ENCODE measurements around the gene MRPS34. TPM values are rescaled to one million over a fixed set of nuclear protein-coding genes. Genes with fewer than 3 reads are reported as not detected.

Gene MRPS34
- total RNA-seq, 1 experiment from 2014 or later: 247 TPM

DNA sequence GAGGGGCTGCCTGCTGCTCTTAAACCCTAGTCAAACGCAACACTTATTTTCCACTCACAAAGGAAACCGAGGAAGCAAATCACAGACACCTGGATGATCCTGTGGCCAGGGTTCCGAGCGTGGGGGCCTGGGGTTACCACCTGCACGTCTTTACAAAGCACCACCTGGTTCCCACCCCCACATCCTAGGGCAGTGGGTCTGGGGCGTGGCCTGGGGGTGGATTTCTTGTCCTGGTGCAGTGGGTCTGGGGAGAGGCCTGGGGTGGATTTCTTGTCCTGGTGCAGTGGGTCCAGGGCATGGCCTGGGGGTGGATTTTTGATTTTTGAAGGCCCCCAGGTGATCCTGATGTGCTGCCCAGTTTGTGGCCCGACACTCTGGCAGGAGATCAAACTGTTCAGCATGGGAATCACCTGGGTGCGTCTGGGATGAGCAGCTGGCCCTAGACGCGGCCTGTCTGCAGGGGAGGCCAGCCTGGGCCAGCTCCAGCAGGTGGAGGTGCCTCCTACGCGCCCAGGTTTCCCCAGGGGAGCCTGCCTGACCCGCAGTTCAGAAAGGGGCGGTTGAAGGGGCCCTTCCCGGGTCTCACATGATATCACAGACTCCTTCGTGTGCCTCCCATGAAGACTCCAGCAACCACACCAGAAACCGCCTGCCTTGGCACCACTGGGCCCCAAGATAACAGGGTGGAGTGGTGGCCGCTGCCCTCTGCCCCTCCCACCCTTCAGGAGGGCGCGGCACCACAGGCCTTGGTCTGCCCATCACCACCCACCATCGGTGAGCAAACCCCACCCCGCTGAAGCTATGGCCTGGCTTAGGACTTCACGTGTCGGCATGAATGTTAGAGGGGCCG lies 47.4 kb upstream of the MRPS34 start:
- H3K36me3 ChIP-seq (ENCODE audit: insufficient read depth, low read length, poor library complexity, severe bottlenecking): no peaks in the 10 kb centered on the region
- CTCF ChIA-PET: interaction anchor here (0.6 kb wide), 1 partner anchor 378 kb away, joined by 3 read pairs; no protein-coding TSS in a partner anchor
- no TSS peak for BruUV-seq (replicated peaks)
- TF ChIP-seq EZH2 (IDR thresholded peaks at IDR 0.05; ENCODE audit: borderline replicate concordance, low read depth, low read length, poor library complexity, severe bottlenecking): no peak
- TF ChIP-seq, protein P1, sequence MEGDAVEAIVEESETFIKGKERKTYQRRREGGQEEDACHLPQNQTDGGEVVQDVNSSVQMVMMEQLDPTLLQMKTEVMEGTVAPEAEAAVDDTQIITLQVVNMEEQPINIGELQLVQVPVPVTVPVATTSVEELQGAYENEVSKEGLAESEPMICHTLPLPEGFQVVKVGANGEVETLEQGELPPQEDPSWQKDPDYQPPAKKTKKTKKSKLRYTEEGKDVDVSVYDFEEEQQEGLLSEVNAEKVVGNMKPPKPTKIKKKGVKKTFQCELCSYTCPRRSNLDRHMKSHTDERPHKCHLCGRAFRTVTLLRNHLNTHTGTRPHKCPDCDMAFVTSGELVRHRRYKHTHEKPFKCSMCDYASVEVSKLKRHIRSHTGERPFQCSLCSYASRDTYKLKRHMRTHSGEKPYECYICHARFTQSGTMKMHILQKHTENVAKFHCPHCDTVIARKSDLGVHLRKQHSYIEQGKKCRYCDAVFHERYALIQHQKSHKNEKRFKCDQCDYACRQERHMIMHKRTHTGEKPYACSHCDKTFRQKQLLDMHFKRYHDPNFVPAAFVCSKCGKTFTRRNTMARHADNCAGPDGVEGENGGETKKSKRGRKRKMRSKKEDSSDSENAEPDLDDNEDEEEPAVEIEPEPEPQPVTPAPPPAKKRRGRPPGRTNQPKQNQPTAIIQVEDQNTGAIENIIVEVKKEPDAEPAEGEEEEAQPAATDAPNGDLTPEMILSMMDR (conservative IDR thresholded peaks at IDR 0.05; ENCODE audit: low read depth, low read length): no peak
- no peaks in the 10 kb centered on the region for H3K9me3 ChIP-seq (ENCODE audit: low read depth, low read length, poor library complexity, severe bottlenecking)
- POLR2A ChIA-PET (ENCODE audit: low non-redundant PET): no interaction called here
- DNase-seq (ENCODE audit: low spot score): no peak
- no peak overlapping the region for H3K4me3 ChIP-seq (ENCODE audit: low read depth, low read length, poor library complexity, severe bottlenecking)
- H3K27ac ChIP-seq (ENCODE audit: low read depth, low read length, poor library complexity, severe bottlenecking): no peak overlapping the region
- intact Hi-C loops (cut with micrococcal nuclease; ENCODE audit: unreplicated experiment): loop anchor here (10.0 kb wide), 1 partner anchor 46 kb away; the partner anchor contains the start of genes EME2, MRPS34 and NME3
- no peaks in the 10 kb centered on the region for H3K4me1 ChIP-seq (ENCODE audit: insufficient read depth, low read length, poor library complexity, severe bottlenecking)
- no peaks in the 10 kb centered on the region for H3K27me3 ChIP-seq (replicated peaks; ENCODE audit: insufficient read depth, low read depth, low read length, poor library complexity)

DNA sequence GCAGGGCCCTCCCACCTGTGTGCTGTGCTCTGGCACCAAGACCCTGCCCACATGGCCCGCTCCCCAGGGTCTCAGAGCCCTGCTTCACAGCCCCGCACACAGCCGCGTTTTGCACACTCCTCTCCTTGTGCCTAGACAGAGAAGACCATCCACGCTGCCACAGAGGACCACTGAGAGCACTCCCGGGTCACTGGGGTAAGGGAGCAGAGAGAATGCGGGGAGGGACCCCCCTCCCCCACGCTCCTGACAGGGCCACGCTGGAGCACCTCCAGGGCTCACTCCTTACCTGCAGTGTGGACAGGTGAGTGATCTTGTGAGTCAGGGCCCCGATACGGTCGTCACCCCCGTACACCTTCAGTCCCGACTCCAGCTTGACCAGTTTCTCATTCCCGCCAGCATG lies 46.7 kb upstream of the MRPS34 start:
- BruUV-seq (replicated peaks): no TSS peak
- DNase-seq (ENCODE audit: low spot score): no peak
- Histone ChIP-seq H3K36me3 (ENCODE audit: insufficient read depth, low read length, poor library complexity, severe bottlenecking) (no peaks in the 10 kb centered on the region), H3K27ac (ENCODE audit: low read depth, low read length, poor library complexity, severe bottlenecking) (no peak overlapping the region), H3K4me3 (ENCODE audit: low read depth, low read length, poor library complexity, severe bottlenecking) (no peak overlapping the region), H3K27me3 (replicated peaks; ENCODE audit: insufficient read depth, low read depth, low read length, poor library complexity) (no peaks in the 10 kb centered on the region), H3K4me1 (ENCODE audit: insufficient read depth, low read length, poor library complexity, severe bottlenecking) (no peaks in the 10 kb centered on the region), H3K9me3 (ENCODE audit: low read depth, low read length, poor library complexity, severe bottlenecking) (no peaks in the 10 kb centered on the region)
- ChIA-PET POLR2A (ENCODE audit: low non-redundant PET) (no interaction called here), CTCF (no interaction called here)
- no peak for TF ChIP-seq EZH2 (IDR thresholded peaks at IDR 0.05; ENCODE audit: borderline replicate concordance, low read depth, low read length, poor library complexity, severe bottlenecking)
- TF ChIP-seq, protein P1 (conservative IDR thresholded peaks at IDR 0.05; ENCODE audit: low read depth, low read length): no peak
- intact Hi-C loops (cut with micrococcal nuclease; ENCODE audit: unreplicated experiment): loop anchor here (10.0 kb wide), 1 partner anchor 45 kb away; the partner anchor contains the start of genes EME2, MRPS34 and NME3

DNA sequence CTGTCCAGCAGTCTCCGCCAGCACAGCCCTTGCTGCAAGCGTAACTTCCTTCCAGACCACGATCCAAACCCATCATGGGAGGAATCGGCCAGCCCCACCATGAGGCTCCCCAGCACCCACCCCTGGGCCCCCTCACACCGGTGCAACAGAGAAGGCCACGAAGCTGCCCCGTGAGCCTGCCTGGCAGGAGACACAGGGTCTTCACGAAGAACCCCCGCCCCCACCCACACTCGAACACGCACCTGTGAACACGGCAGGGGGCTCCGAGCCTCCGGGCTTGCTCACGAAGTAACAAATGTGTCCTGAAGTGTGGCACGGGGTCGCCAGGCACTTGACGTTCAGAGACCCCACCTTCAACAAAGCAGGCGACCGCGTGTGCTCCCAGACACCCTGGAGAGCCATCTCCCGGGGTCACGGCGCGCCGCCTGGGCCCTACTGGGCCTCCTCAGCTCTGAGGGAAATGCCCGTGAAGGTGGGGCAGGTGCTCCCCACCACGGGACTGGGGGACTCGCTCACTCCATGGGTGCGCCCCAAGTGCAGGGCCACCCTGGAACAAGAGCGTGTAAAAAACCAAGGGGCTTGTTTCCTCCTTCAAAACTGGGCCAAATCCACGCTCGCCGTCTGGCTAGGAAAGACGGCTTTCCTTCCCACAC lies 46.1 kb upstream of the MRPS34 start:
- Histone ChIP-seq H3K27ac (ENCODE audit: low read depth, low read length, poor library complexity, severe bottlenecking) (no peak overlapping the region), H3K4me1 (ENCODE audit: insufficient read depth, low read length, poor library complexity, severe bottlenecking) (no peaks in the 10 kb centered on the region), H3K4me3 (ENCODE audit: low read depth, low read length, poor library complexity, severe bottlenecking) (no peak overlapping the region), H3K27me3 (replicated peaks; ENCODE audit: insufficient read depth, low read depth, low read length, poor library complexity) (no peaks in the 10 kb centered on the region), H3K36me3 (ENCODE audit: insufficient read depth, low read length, poor library complexity, severe bottlenecking) (no peaks in the 10 kb centered on the region), H3K9me3 (ENCODE audit: low read depth, low read length, poor library complexity, severe bottlenecking) (no peaks in the 10 kb centered on the region)
- POLR2A ChIA-PET (ENCODE audit: low non-redundant PET): no interaction called here
- no peak for DNase-seq (ENCODE audit: low spot score)
- TF ChIP-seq, protein P1 (conservative IDR thresholded peaks at IDR 0.05; ENCODE audit: low read depth, low read length): no peak
- TF ChIP-seq EZH2 (IDR thresholded peaks at IDR 0.05; ENCODE audit: borderline replicate concordance, low read depth, low read length, poor library complexity, severe bottlenecking): no peak
- intact Hi-C loops (cut with micrococcal nuclease; ENCODE audit: unreplicated experiment): no loop called here
- BruUV-seq (replicated peaks): no TSS peak
- CTCF ChIA-PET: no interaction called here
